ENCODE results near the gene YIPF2.

YIPF2 gene

DNA sequence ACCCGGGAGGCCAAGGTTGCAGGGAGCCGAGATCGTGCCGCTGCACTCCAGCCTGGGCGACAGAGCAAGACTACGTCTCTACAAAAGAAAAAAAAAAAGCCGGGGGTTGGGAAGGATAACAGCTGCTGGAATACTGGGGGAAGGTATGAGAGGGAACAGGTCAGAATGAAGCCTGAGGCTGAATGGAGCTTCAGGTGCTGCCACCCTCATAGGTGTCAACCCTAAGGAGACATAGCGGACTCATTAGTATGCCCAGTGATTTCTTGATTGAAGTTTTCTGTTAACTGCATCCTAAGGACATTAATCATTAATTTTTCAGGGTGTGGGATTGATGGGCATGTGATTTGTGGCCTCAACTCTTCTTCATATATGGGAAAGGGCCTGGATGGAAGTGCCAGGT, 38.4 kb upstream of the YIPF2 start:
- no peak overlapping the region for H3K4me3 ChIP-seq (ENCODE audit: low read length)
- TF ChIP-seq, protein P1, sequence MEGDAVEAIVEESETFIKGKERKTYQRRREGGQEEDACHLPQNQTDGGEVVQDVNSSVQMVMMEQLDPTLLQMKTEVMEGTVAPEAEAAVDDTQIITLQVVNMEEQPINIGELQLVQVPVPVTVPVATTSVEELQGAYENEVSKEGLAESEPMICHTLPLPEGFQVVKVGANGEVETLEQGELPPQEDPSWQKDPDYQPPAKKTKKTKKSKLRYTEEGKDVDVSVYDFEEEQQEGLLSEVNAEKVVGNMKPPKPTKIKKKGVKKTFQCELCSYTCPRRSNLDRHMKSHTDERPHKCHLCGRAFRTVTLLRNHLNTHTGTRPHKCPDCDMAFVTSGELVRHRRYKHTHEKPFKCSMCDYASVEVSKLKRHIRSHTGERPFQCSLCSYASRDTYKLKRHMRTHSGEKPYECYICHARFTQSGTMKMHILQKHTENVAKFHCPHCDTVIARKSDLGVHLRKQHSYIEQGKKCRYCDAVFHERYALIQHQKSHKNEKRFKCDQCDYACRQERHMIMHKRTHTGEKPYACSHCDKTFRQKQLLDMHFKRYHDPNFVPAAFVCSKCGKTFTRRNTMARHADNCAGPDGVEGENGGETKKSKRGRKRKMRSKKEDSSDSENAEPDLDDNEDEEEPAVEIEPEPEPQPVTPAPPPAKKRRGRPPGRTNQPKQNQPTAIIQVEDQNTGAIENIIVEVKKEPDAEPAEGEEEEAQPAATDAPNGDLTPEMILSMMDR (conservative IDR thresholded peaks at IDR 0.05; ENCODE audit: low read depth, low read length), result no peak
- no peak for DNase-seq (ENCODE audit: low read depth)

- no peak for DNase-seq (ENCODE audit: low read depth)
- TF ChIP-seq, protein P1 (conservative IDR thresholded peaks at IDR 0.05; ENCODE audit: low read depth, low read length), result no peak
- H3K4me3 ChIP-seq (ENCODE audit: low read length), result no peak overlapping the region
Observed at GRCh38 chr19:10965398-10965797, 37.0 kb upstream of the YIPF2 start.

DNA sequence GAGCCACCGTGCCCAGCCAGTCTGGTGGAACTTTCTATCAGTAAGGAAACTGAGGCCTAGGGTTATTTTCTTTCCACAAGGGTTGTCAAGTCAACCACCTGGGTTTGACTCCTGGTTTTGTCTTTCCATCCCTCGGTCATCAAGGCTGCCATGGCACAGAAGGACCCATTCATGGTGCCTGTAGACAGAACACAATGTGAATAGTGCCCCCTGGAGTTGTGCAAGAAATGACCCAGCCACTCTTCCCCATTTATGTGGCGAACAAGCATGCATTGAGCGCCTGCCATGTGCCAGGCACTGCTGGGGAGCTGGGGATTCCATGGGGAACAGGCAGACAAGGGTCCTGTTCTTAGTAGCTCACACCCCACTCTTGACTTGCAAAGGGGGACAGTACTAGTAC, 36.5 kb upstream of the YIPF2 start:
- no peak overlapping the region for H3K4me3 ChIP-seq (ENCODE audit: low read length)
- DNase-seq (ENCODE audit: low read depth), result no peak
- TF ChIP-seq, protein P1 (conservative IDR thresholded peaks at IDR 0.05; ENCODE audit: low read depth, low read length), result peak; percentile 11

- TF ChIP-seq, protein P1 (conservative IDR thresholded peaks at IDR 0.05; ENCODE audit: low read depth, low read length), result no peak
- no peak overlapping the region for H3K4me3 ChIP-seq (ENCODE audit: low read length)
- DNase-seq (ENCODE audit: low read depth), result no peak
Observed at GRCh38 chr19:10963865-10964264, 35.4 kb upstream of the YIPF2 start.

DNA sequence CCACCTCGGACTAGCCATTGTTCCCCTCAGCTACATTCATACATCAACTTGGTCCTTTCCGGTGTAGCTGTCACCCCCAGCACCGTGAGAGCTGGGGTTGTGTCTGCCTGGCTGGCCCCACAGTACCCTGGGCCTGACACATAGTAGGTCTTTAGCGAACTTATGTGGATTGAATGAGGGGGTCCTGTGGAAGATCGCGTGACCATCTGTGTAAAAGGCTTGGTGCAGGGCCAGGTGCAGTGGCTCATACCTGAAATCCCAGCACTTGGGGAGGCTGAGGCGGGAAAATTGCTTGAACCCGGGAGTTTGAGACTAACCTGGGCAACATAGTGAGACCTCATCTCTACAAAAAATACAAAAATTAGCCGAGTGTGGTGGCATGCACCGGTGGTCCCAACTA, 34.4 kb upstream of the YIPF2 start:
- H3K4me3 ChIP-seq (ENCODE audit: low read length), result no peak overlapping the region
- TF ChIP-seq, protein P1 (conservative IDR thresholded peaks at IDR 0.05; ENCODE audit: low read depth, low read length), result no peak
- DNase-seq (ENCODE audit: low read depth), result no peak

GRCh38 chr19:10961073-10961860, 32.8 kb upstream of the YIPF2 start:
- DNase-seq (ENCODE audit: low read depth), result no peak
- TF ChIP-seq, protein P1 (conservative IDR thresholded peaks at IDR 0.05; ENCODE audit: low read depth, low read length), result no peak
- peak overlapping the region; percentile 95 for H3K4me3 ChIP-seq (ENCODE audit: low read length)

All from retinal pigment epithelial cell (primary cell).